Type B pancreatic cell (in vitro differentiated cells): ENCODE measurements around the gene KDM7A. TPM values are rescaled to one million over a fixed set of nuclear protein-coding genes. Genes with fewer than 3 reads are reported as not detected.

ENCODE experiments used
- DNase-seq: peaks from one replicate; pipeline ENCODE4 v3.0.0; 2021; ENCODE audit warnings: mixed read lengths; ENCODE audit not compliant: unreplicated experiment; ENCODE audit errors: extremely low spot score
- H3K27ac Mint-ChIP-seq: 2 replicates; pipeline ENCODE4 v1.8.0; 2021; ENCODE audit warnings: mild to moderate bottlenecking, mixed read lengths
- H3K27me3 Mint-ChIP-seq: 2 replicates; pipeline ENCODE4 v1.8.0; 2021; ENCODE audit warnings: mixed read lengths
- H3K36me3 Mint-ChIP-seq: 2 replicates; pipeline ENCODE4 v1.8.0; 2021; ENCODE audit warnings: mixed read lengths
- H3K4me1 Mint-ChIP-seq: one replicate; pipeline ENCODE4 v1.8.0; 2021; ENCODE audit warnings: mixed read lengths; ENCODE audit not compliant: unreplicated experiment
- H3K4me3 Mint-ChIP-seq: 2 replicates; pipeline ENCODE4 v1.8.0; 2021; ENCODE audit warnings: mild to moderate bottlenecking, mixed read lengths
- H3K9me3 Mint-ChIP-seq: 2 replicates; pipeline ENCODE4 v1.8.0; 2021; ENCODE audit warnings: mixed read lengths
- total RNA-seq: library from RNA; stranded (reverse); gene quantifications from 2 replicates; pipeline ENCODE4 v1.2.1, GENCODE V29; 2021; ENCODE audit warnings: low replicate concordance
- TF ChIP-seq, protein P1 (sequence below): fragments of 200-600 bp; sonication (generic); conservative IDR thresholded peaks from 2 replicates; pipeline ENCODE4 v1.5.0; 2021; ENCODE audit warnings: antibody characterized with exemption, mild to moderate bottlenecking

The KDM7A gene
- total RNA-seq, 1 donor from 2014 or later, result 7.5 TPM

- H3K27me3 Mint-ChIP-seq, result peaks cover 16% of the 10 kb centered on the region
- H3K27ac Mint-ChIP-seq, result no peak overlapping the region
- DNase-seq, result no peak
- H3K4me3 Mint-ChIP-seq, result no peak overlapping the region
- no peaks in the 10 kb centered on the region for H3K36me3 Mint-ChIP-seq
- no peaks in the 10 kb centered on the region for H3K4me1 Mint-ChIP-seq
- no peaks in the 10 kb centered on the region for H3K9me3 Mint-ChIP-seq
- TF ChIP-seq, protein P1, sequence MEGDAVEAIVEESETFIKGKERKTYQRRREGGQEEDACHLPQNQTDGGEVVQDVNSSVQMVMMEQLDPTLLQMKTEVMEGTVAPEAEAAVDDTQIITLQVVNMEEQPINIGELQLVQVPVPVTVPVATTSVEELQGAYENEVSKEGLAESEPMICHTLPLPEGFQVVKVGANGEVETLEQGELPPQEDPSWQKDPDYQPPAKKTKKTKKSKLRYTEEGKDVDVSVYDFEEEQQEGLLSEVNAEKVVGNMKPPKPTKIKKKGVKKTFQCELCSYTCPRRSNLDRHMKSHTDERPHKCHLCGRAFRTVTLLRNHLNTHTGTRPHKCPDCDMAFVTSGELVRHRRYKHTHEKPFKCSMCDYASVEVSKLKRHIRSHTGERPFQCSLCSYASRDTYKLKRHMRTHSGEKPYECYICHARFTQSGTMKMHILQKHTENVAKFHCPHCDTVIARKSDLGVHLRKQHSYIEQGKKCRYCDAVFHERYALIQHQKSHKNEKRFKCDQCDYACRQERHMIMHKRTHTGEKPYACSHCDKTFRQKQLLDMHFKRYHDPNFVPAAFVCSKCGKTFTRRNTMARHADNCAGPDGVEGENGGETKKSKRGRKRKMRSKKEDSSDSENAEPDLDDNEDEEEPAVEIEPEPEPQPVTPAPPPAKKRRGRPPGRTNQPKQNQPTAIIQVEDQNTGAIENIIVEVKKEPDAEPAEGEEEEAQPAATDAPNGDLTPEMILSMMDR, result no peak
Measured at GRCh38 chr7:140190588-140190987, 13.8 kb upstream of the KDM7A start.

DNA sequence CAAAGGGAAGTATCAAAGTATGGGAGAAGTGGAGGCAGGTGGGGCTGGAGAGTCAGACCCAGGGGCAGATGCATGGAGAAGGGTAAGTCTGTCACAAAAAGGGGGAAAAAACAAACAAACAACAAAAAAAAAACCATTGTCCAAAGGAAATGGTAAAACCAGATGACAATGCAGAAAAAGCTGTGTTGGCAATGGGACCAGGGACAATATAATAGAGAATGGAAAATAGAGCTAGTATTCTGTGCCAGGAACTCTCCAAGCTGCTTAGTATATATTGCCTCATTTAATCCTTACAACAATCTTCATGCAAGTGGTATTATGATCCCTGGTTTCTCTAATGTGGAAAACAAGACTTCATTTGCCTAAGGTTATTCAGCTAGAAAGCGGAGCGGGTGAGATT, 13.1 kb upstream of the KDM7A start:
- Mint-ChIP-seq H3K27me3 (peaks cover 19% of the 10 kb centered on the region), H3K4me3 (no peak overlapping the region), H3K36me3 (no peaks in the 10 kb centered on the region), H3K27ac (no peak overlapping the region), H3K9me3 (no peaks in the 10 kb centered on the region), H3K4me1 (no peaks in the 10 kb centered on the region)
- TF ChIP-seq, protein P1, result no peak
- no peak for DNase-seq

- Mint-ChIP-seq H3K27ac (no peak overlapping the region), H3K4me3 (no peak overlapping the region), H3K4me1 (peaks cover 1% of the 10 kb centered on the region), H3K9me3 (no peaks in the 10 kb centered on the region), H3K27me3 (peaks cover 55% of the 10 kb centered on the region), H3K36me3 (no peaks in the 10 kb centered on the region)
- TF ChIP-seq, protein P1, result no peak
- no peak for DNase-seq
Measured at GRCh38 chr7:140182917-140183316, 6.1 kb upstream of the KDM7A start.

- Mint-ChIP-seq H3K4me1 (peaks cover 14% of the 10 kb centered on the region), H3K9me3 (no peaks in the 10 kb centered on the region), H3K36me3 (no peaks in the 10 kb centered on the region), H3K27me3 (peaks cover 46% of the 10 kb centered on the region), H3K4me3 (no peak overlapping the region), H3K27ac (no peak overlapping the region)
- TF ChIP-seq, protein P1, result no peak
- DNase-seq, result no peak
Measured at GRCh38 chr7:140179339-140179738, 2.6 kb upstream of the KDM7A start.

GRCh38 chr7:140176122-140176701, 571 bp downstream of the KDM7A start:
- peaks cover 20% of the 10 kb centered on the region for H3K4me1 Mint-ChIP-seq
- no peak for DNase-seq
- peak overlapping the region; percentile 97 for H3K27ac Mint-ChIP-seq
- TF ChIP-seq, protein P1, result no peak
- H3K36me3 Mint-ChIP-seq, result no peaks in the 10 kb centered on the region
- peaks cover 21% of the 10 kb centered on the region for H3K27me3 Mint-ChIP-seq
- H3K9me3 Mint-ChIP-seq, result no peaks in the 10 kb centered on the region
- H3K4me3 Mint-ChIP-seq, result peak overlapping the region; percentile 93
